AG10803 (cell line): ENCODE measurements around the gene FAM219A.

ENCODE experiments used
- DNase-seq: peaks from one replicate; pipeline ENCODE4 v3.0.0; 2010; ENCODE audit warnings: low read depth
- H3K4me3 ChIP-seq: 2 replicates; pipeline ENCODE4 v1.5.1; 2011; ENCODE audit warnings: mild to moderate bottlenecking, low read length, control low read depth
- TF ChIP-seq, protein P1 (sequence below): conservative IDR thresholded peaks from 2 replicates; pipeline ENCODE4 v1.5.1; 2011; ENCODE audit warnings: mild to moderate bottlenecking, low read length, control low read depth, inconsistent platforms

FAM219A gene

DNA sequence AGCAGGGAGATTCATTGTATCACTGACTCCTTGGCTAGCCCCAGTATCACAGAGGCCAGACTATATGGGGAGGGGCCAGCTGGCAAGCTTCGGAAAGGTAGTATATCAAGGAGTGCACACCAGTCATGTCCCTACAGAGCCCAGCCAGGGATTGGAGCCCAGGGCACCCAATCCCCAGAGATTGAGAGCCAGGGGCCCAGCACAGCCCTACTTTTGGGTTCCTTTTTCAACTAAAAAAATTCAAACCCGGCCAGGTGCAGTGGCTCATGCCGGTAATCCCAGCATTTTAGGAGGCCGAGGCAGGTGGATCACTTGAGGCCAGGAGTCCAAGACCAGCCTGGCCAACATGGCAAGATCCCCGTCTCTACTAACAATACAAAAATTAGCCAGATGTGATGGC, 76.3 kb downstream of the FAM219A start:
- no peak for DNase-seq
- H3K4me3 ChIP-seq = no peak overlapping the region
- TF ChIP-seq, protein P1, sequence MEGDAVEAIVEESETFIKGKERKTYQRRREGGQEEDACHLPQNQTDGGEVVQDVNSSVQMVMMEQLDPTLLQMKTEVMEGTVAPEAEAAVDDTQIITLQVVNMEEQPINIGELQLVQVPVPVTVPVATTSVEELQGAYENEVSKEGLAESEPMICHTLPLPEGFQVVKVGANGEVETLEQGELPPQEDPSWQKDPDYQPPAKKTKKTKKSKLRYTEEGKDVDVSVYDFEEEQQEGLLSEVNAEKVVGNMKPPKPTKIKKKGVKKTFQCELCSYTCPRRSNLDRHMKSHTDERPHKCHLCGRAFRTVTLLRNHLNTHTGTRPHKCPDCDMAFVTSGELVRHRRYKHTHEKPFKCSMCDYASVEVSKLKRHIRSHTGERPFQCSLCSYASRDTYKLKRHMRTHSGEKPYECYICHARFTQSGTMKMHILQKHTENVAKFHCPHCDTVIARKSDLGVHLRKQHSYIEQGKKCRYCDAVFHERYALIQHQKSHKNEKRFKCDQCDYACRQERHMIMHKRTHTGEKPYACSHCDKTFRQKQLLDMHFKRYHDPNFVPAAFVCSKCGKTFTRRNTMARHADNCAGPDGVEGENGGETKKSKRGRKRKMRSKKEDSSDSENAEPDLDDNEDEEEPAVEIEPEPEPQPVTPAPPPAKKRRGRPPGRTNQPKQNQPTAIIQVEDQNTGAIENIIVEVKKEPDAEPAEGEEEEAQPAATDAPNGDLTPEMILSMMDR = no peak

DNA sequence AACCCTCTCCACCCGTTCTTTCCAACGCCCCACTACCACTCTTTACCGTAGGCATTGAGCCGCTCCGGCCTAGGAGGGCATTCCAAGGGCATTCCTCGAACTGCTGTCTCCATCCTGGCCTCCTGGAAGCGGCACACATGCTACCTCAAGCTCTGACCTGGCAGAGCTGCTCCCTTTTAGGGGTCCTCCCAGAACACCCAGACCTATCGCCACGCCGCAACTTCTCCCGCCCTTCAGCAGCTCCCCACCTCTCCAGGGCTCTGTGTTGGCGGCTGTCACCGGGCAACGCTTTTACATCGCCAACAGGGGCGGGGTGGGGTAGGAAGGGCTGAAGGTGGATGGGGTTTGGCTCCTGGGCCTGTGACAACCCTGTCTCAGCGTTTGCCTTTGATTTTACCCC, 77.0 kb downstream of the FAM219A start:
- no peak for DNase-seq
- peak overlapping the region; percentile 57 for H3K4me3 ChIP-seq
- TF ChIP-seq, protein P1 = no peak

DNA sequence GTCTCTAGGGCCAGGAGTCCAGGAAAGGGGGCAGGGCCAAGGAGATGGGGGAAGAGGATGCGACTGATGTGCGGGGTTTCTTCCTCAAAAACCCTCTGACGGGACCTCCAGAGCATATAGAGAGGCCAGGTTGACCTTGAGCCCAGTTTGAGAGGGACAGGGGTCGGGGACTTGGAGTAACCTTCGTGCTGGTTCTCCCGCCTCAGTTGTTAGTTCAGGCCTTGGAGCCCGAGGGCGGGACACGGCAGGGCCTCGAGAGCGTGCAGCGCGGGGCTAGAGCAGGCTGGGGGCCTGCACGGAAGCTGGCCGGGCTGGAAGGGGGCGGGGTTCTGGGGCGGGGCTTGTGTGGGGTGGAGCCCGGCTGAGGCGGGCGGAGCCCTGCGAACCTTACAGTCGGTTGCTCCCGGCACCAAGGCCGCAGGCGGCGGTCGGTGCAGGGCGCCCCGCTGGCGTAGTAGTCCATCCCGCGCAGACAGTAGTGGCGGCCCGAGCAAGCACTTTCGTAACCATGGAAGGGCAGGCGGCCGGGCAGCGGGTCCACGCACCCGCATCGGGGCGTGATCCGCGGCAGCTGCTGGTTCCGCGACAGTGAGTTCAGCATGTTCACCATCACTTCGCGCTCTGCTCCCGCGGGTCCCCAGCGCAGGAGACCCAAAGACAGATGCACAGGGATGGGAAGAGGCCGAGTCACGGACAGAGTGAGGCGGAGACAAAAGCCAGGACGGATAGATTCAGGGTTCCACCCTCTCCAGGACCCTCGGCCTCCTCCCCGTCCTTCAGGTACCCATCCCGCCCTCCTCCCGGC, 77.7 kb downstream of the FAM219A start:
- TF ChIP-seq, protein P1 = no peak
- H3K4me3 ChIP-seq = peak overlapping the region; percentile 57
- DNase-seq = peak; percentile 67

DNA sequence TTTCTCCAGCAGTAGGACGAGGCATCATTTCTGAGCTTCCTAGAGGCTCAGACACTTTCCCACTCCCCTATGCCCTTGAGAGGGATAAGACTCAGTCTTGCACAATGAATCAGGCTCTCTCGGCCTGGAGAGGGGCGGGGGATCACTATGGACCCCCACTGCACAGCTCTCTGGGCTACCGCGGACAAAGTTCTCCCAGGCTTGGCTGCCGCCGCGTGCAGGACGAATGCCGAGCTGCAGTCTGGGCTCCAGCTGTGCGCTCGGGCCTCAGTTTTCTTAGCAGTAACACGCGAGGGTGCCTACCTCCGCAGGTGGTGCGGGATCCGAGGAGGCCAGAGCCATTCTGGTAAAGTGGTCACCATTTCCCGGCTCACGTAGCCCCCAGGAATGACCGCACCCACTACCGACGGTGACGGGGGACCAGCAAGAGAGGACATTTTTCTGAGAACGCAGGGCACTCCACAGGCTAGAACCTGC, 78.3 kb downstream of the FAM219A start:
- H3K4me3 ChIP-seq = no peak overlapping the region; the same call in 1 of the 2 replicates
- TF ChIP-seq, protein P1 = no peak
- no peak for DNase-seq

DNA sequence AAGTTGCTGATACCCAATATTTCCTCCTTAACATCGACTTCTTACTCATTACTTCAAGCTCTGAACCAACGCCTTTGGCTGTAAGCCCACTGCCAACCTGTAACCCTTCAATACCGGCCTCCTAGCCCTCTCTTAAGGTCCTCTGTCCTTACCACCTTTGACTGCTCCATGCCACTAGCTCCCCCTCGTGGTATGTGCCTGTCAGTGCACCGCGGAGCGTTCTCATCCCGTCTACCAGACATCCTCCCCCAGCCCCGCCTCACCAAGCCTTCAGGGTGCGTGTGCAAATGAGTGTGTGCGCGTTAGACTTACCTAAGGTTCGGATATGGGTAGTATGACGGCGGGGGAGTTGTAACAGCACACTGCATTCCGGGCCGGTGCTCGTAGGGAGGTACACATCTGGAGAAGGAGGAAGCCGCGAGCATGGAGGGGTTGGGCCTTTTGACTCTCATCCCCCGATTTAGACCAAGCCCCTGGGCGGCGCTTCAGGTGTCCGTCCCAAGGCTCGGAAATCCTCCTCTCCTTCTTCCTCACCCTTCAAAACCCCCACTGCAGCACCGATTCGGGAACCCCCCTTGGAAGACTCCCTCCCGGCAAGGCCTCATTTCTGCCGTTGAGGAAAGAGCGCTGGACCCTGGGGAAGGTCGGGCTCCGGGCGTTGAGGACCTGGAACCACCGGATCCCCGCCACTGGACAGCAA, 78.9 kb downstream of the FAM219A start:
- peak; percentile 68 for DNase-seq
- H3K4me3 ChIP-seq = peak overlapping the region; percentile 34

DNA sequence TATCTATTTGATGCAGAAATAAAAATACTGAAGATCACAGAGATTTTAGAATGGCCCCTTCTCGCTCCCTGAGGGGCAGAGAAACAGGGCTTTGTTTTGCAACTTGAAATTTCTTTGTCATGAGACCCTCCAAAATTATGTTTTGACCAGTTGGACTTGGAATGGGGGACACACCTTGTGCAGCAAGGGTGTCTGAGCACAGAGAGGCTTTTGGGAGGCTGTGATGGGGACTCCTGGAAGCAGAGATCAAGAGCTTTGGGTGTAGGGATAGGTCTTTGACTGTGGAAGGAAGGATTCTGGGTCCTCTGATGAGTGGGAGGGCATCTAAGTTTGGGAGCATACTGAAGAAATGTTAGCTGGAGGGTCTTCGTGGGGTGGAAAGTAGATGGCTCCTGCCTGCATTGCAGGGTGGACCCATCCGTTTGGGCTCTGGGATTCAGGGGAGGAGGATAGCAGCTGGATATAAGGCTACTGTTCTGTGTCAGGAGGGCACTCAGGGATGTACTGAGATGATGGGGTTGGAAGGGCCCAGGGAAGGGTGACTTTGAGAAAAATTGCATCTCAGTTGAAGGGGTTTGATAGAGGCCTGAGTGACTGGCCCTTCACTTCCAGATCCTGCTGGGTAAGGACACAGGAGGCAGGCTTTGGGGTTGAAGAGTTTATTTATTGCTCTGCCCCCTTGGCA, 79.9 kb downstream of the FAM219A start:
- DNase-seq = no peak
- TF ChIP-seq, protein P1 = no peak
- no peak overlapping the region for H3K4me3 ChIP-seq

More for the DNA sequence above, 78.9 kb downstream of the FAM219A start:
- TF ChIP-seq, protein P1 = peak; percentile 99
